Stimulated activated naive B cell treated with anti-CD40 and anti-IgM and Interleukin-4, amounts not matched to agents 10 μg/mL and 1 μg/mL and 100 μg/mL, for 72 hours (primary cell): Measurements from ENCODE around the gene OXTR.

Source experiments
- ATAC-seq, 2 donors: fragments of 150-1000 bp; cut with Tn5 transposase; replicated peaks; 2 replicates each; pipeline ENCODE4 v1.10.0; 2021; ENCODE audit warnings: moderate library complexity in 1 of 2
- DNase-seq: peaks from one replicate; pipeline ENCODE4 v3.0.0; 2021
- H3K27ac Mint-ChIP-seq: one replicate; pipeline ENCODE4 v1.8.0; 2022; ENCODE audit warnings: mild to moderate bottlenecking, mixed read lengths
- H3K27me3 Mint-ChIP-seq, 2 donors: one replicate each; pipeline ENCODE4 v1.8.0; 2022; ENCODE audit warnings: mixed read lengths in 2 of 2
- H3K36me3 Mint-ChIP-seq, 2 donors: one replicate each; pipeline ENCODE4 v1.8.0; 2022; ENCODE audit warnings: mixed read lengths in 2 of 2, mild to moderate bottlenecking in 1 of 2
- H3K4me1 Mint-ChIP-seq, 2 donors: one replicate each; pipeline ENCODE4 v1.8.0; 2022; ENCODE audit warnings: mixed read lengths in 2 of 2, mild to moderate bottlenecking in 1 of 2
- H3K4me3 Mint-ChIP-seq, 2 donors: one replicate each; pipeline ENCODE4 v1.8.0; 2022; ENCODE audit warnings: mild to moderate bottlenecking in 2 of 2, mixed read lengths in 2 of 2, moderate library complexity in 1 of 2
- H3K9me3 Mint-ChIP-seq, 2 donors: one replicate each; pipeline ENCODE4 v1.8.0; 2022; ENCODE audit warnings: mixed read lengths in 2 of 2, mild to moderate bottlenecking in 1 of 2

The OXTR gene

GRCh38 chr3:8777201-8777977, 8.0 kb upstream of the OXTR start:
- Mint-ChIP-seq H3K27me3 (peaks cover 9 to 21% of the 10 kb centered on the region in 2 donors), H3K27ac (no peak overlapping the region), H3K9me3 (no peaks in the 10 kb centered on the region), H3K4me3 (no peak overlapping the region), H3K36me3 (no peaks in the 10 kb centered on the region), H3K4me1 (peaks cover 0 to 2% of the 10 kb centered on the region in 2 donors)
- no peak for DNase-seq
- ATAC-seq = peak in 1 of 2 donors; percentile 33

- Mint-ChIP-seq H3K27me3 (peaks cover 9 to 29% of the 10 kb centered on the region in 2 donors), H3K4me3 (no peak overlapping the region), H3K36me3 (no peaks in the 10 kb centered on the region), H3K27ac (no peak overlapping the region), H3K9me3 (no peaks in the 10 kb centered on the region), H3K4me1 (peaks cover 0 to 2% of the 10 kb centered on the region in 2 donors)
- ATAC-seq (no peak), DNase-seq (no peak)
Measured at GRCh38 chr3:8776406-8776805, 7.0 kb upstream of the OXTR start.

- Mint-ChIP-seq H3K36me3 (no peaks in the 10 kb centered on the region), H3K4me3 (no peak overlapping the region), H3K4me1 (peaks cover 0 to 2% of the 10 kb centered on the region in 2 donors), H3K9me3 (no peaks in the 10 kb centered on the region), H3K27me3 (peaks cover 14 to 35% of the 10 kb centered on the region in 2 donors), H3K27ac (no peak overlapping the region)
- ATAC-seq (no peak), DNase-seq (no peak)
Measured at GRCh38 chr3:8775602-8776001, 6.2 kb upstream of the OXTR start.

- ATAC-seq = no peak
- Mint-ChIP-seq H3K9me3 (no peaks in the 10 kb centered on the region), H3K4me1 (peaks cover 0 to 2% of the 10 kb centered on the region in 2 donors), H3K27ac (no peak overlapping the region), H3K36me3 (no peaks in the 10 kb centered on the region), H3K27me3 (peaks cover 14 to 35% of the 10 kb centered on the region in 2 donors), H3K4me3 (no peak overlapping the region)
- no peak for DNase-seq
Measured at GRCh38 chr3:8775181-8775580, 5.8 kb upstream of the OXTR start.

GRCh38 chr3:8773941-8774542, 4.6 kb upstream of the OXTR start:
- H3K4me3 Mint-ChIP-seq = no peak overlapping the region
- H3K36me3 Mint-ChIP-seq = peaks cover 0 to 1% of the 10 kb centered on the region in 2 donors
- DNase-seq = no peak
- H3K27ac Mint-ChIP-seq = no peak overlapping the region
- H3K9me3 Mint-ChIP-seq = no peaks in the 10 kb centered on the region
- peaks cover 22 to 42% of the 10 kb centered on the region in 2 donors for H3K27me3 Mint-ChIP-seq
- ATAC-seq = no peak
- peaks cover 8 to 9% of the 10 kb centered on the region in 2 donors for H3K4me1 Mint-ChIP-seq

- Mint-ChIP-seq H3K27me3 (peaks cover 34 to 47% of the 10 kb centered on the region in 2 donors), H3K4me1 (peaks cover 13 to 30% of the 10 kb centered on the region in 2 donors), H3K36me3 (peaks cover 0 to 2% of the 10 kb centered on the region in 2 donors), H3K4me3 (peak overlapping the region; percentile 87), H3K27ac (peak overlapping the region; percentile 33), H3K9me3 (no peaks in the 10 kb centered on the region)
- DNase-seq = peak; percentile 10
- peak; percentile 29 to 44 for ATAC-seq
Measured at GRCh38 chr3:8768364-8769087, 887 bp downstream of the OXTR start.

- H3K9me3 Mint-ChIP-seq = no peaks in the 10 kb centered on the region
- DNase-seq (peak; percentile 30), ATAC-seq (peak; percentile 56 to 60)
- peaks cover 13 to 30% of the 10 kb centered on the region in 2 donors for H3K4me1 Mint-ChIP-seq
- peak overlapping the region; percentile 87 for H3K4me3 Mint-ChIP-seq
- H3K36me3 Mint-ChIP-seq = peaks cover 0 to 2% of the 10 kb centered on the region in 2 donors
- H3K27me3 Mint-ChIP-seq = peaks cover 34 to 47% of the 10 kb centered on the region in 2 donors
- H3K27ac Mint-ChIP-seq = peak overlapping the region; percentile 33
Measured at GRCh38 chr3:8767667-8768363, 1.6 kb downstream of the OXTR start.

GRCh38 chr3:8767256-8767666, 2.2 kb downstream of the OXTR start:
- H3K4me1 Mint-ChIP-seq = peaks cover 13 to 30% of the 10 kb centered on the region in 2 donors
- no peak overlapping the region for H3K27ac Mint-ChIP-seq
- H3K4me3 Mint-ChIP-seq = peak overlapping the region; percentile 46 to 54
- H3K36me3 Mint-ChIP-seq = peaks cover 0 to 2% of the 10 kb centered on the region in 2 donors
- no peak for ATAC-seq
- DNase-seq = no peak
- H3K27me3 Mint-ChIP-seq = peaks cover 34 to 47% of the 10 kb centered on the region in 2 donors
- H3K9me3 Mint-ChIP-seq = no peaks in the 10 kb centered on the region

GRCh38 chr3:8766148-8766547, 3.3 kb downstream of the OXTR start:
- peaks cover 13 to 30% of the 10 kb centered on the region in 2 donors for H3K4me1 Mint-ChIP-seq
- H3K27me3 Mint-ChIP-seq = peaks cover 32 to 36% of the 10 kb centered on the region in 2 donors
- DNase-seq = no peak
- no peak overlapping the region for H3K27ac Mint-ChIP-seq
- no peak overlapping the region for H3K4me3 Mint-ChIP-seq
- H3K36me3 Mint-ChIP-seq = peaks cover 0 to 2% of the 10 kb centered on the region in 2 donors
- no peaks in the 10 kb centered on the region for H3K9me3 Mint-ChIP-seq
- ATAC-seq = no peak

- H3K9me3 Mint-ChIP-seq = no peaks in the 10 kb centered on the region
- DNase-seq (no peak), ATAC-seq (no peak)
- peaks cover 0 to 2% of the 10 kb centered on the region in 2 donors for H3K36me3 Mint-ChIP-seq
- H3K27ac Mint-ChIP-seq = no peak overlapping the region
- H3K27me3 Mint-ChIP-seq = peaks cover 28 to 33% of the 10 kb centered on the region in 2 donors
- H3K4me3 Mint-ChIP-seq = no peak overlapping the region
- peaks cover 13 to 30% of the 10 kb centered on the region in 2 donors for H3K4me1 Mint-ChIP-seq
Measured at GRCh38 chr3:8765528-8765927, 3.9 kb downstream of the OXTR start.

GRCh38 chr3:8764528-8764927, 4.9 kb downstream of the OXTR start:
- DNase-seq (no peak), ATAC-seq (no peak)
- Mint-ChIP-seq H3K4me3 (no peak overlapping the region), H3K27ac (no peak overlapping the region), H3K4me1 (peaks cover 11 to 27% of the 10 kb centered on the region in 2 donors), H3K27me3 (peaks cover 25 to 31% of the 10 kb centered on the region in 2 donors), H3K36me3 (peaks cover 0 to 2% of the 10 kb centered on the region in 2 donors), H3K9me3 (no peaks in the 10 kb centered on the region)

- Mint-ChIP-seq H3K27ac (no peak overlapping the region), H3K4me3 (no peak overlapping the region), H3K36me3 (no peaks in the 10 kb centered on the region), H3K4me1 (peaks cover 0 to 12% of the 10 kb centered on the region in 2 donors), H3K27me3 (peaks cover 11 to 15% of the 10 kb centered on the region in 2 donors), H3K9me3 (no peaks in the 10 kb centered on the region)
- ATAC-seq = no peak
- DNase-seq = no peak
Measured at GRCh38 chr3:8762607-8763377, 6.6 kb downstream of the OXTR start.

GRCh38 chr3:8761866-8762265, 7.5 kb downstream of the OXTR start:
- peaks cover 5 to 6% of the 10 kb centered on the region in 2 donors for H3K27me3 Mint-ChIP-seq
- no peak for ATAC-seq

More at GRCh38 chr3:8761866-8762265, 7.5 kb downstream of the OXTR start:
- Mint-ChIP-seq H3K27ac (no peak overlapping the region), H3K4me1 (peaks cover 0 to 5% of the 10 kb centered on the region in 2 donors), H3K9me3 (no peaks in the 10 kb centered on the region), H3K4me3 (no peak overlapping the region), H3K36me3 (no peaks in the 10 kb centered on the region)
- DNase-seq = no peak
